Lung (tissue), 12 donors: ENCODE measurements around the gene STX7. TPM values are rescaled to one million over a fixed set of nuclear protein-coding genes. Genes with fewer than 3 reads are reported as not detected.
A peak's percentile ranks its signal among the peaks of the same experiment; 100 is the strongest.

Experiments
- ATAC-seq: fragments of 200-7000 bp; cut with Tn5 transposase; one replicate; pipeline ENCODE4 v1.9.1; 2020; ENCODE audit warnings: moderate number of reproducible peaks; ENCODE audit not compliant: insufficient read depth, low FRiP score
- DNase-seq, 3 donors: peaks; one replicate each; pipeline ENCODE4 v3.0.0-alpha.2; 2013 to 2017
- H3K27ac ChIP-seq, 2 donors: one replicate each; pipeline ENCODE4 v1.5.1; 2013; ENCODE audit warnings: mild to moderate bottlenecking in 2 of 2, moderate library complexity in 2 of 2, control low read depth in 1 of 2, inconsistent platforms in 1 of 2, low read depth in 1 of 2, low read length in 1 of 2
- H3K27me3 ChIP-seq, 3 donors: one replicate each; pipeline ENCODE4 v1.5.1; 2013; ENCODE audit warnings: low read length in 2 of 3; ENCODE audit not compliant: control insufficient read depth in 3 of 3, insufficient read depth in 3 of 3
- H3K36me3 ChIP-seq, 4 donors: one replicate each; pipeline ENCODE4 v1.5.1; 2013; ENCODE audit warnings: low read length in 4 of 4, mild to moderate bottlenecking in 1 of 4, moderate library complexity in 1 of 4; ENCODE audit not compliant: control insufficient read depth in 4 of 4, insufficient read depth in 4 of 4
- H3K4me1 ChIP-seq, 5 donors: one replicate each; pipeline ENCODE4 v1.5.1; 2013; ENCODE audit warnings: low read length in 5 of 5, mild to moderate bottlenecking in 2 of 5, moderate library complexity in 1 of 5; ENCODE audit not compliant: control insufficient read depth in 5 of 5, insufficient read depth in 5 of 5
- H3K4me3 ChIP-seq: one replicate; pipeline ENCODE4 v1.5.1; 2013; ENCODE audit warnings: mild to moderate bottlenecking, control low read depth, moderate library complexity
- H3K9ac ChIP-seq, 2 donors: one replicate each; pipeline ENCODE4 v1.5.1; 2013; ENCODE audit warnings: low read length in 2 of 2, control low read depth in 1 of 2; ENCODE audit not compliant: insufficient read depth in 1 of 2
- H3K9me3 ChIP-seq, 4 donors: one replicate each; pipeline ENCODE4 v1.5.1; 2013; ENCODE audit warnings: low read length in 3 of 4, mild to moderate bottlenecking in 1 of 4, moderate library complexity in 1 of 4; ENCODE audit not compliant: control insufficient read depth in 4 of 4, insufficient read depth in 3 of 4
- CTCF ChIP-seq: IDR thresholded peaks from 2 replicates; pipeline ENCODE4 v1.5.1; 2012; ENCODE audit warnings: mild to moderate bottlenecking; ENCODE audit errors: control extremely low read depth, extremely low read depth
- WGBS, 2 donors: extraction: QIAGEN DNeasy Blood & Tissue Kit; methylation state at CpG; one replicate each; pipeline ENCODE4 v1.1.7; 2013; 5-methylcytosine and 5-hydroxymethylcytosine counted together
- polyA plus RNA-seq, 2 donors: library from polyadenylated mRNA; stranded (reverse); fragments of 200-250 nt; gene quantifications; one replicate each; pipeline ENCODE4 v1.2.1, GENCODE V29; 2013
- total RNA-seq, 2 donors: library from RNA; depleted of rRNA in 1 of 2; stranded (reverse); fragments of >200 nt in 1 of 2; gene quantifications; one replicate each; pipeline ENCODE4 v1.2.1, GENCODE V29; 2014 to 2021
- donor health status: control.
- donor health status: control.
- donor health status: Bipolar disorder and iron deficiency.
- donor health status: healthy.
- donor health status: DM: yes; HTN: yes; CAD: no.

STX7 gene
- total and polyA plus RNA-seq, 4 donors: 14.8 to 84.8 (median 50.2) TPM

- no peaks in the 10 kb centered on the region for H3K9me3 ChIP-seq
- peak; percentile 54 to 88 (median 87) for DNase-seq
- H3K27ac ChIP-seq: no peak overlapping the region
- H3K36me3 ChIP-seq: peaks cover 0 to 2% (median 0%) of the 10 kb centered on the region in 4 donors
- 37 to 49% methylated on average over 9 of the region's 9 CpGs for WGBS, 2 donors
- ATAC-seq: peak; percentile 75
- no peak overlapping the region for H3K4me3 ChIP-seq
- H3K4me1 ChIP-seq: peaks cover 0 to 18% (median 3%) of the 10 kb centered on the region in 5 donors
- H3K27me3 ChIP-seq: no peaks in the 10 kb centered on the region
- peak; percentile 43 for TF ChIP-seq CTCF
- H3K9ac ChIP-seq: no peak overlapping the region
These were observed 28.9 kb downstream of the STX7 start for GRCh38 chr6:132483779-132484679.

- WGBS, 2 donors: 64 to 72% methylated on average over 2 of the region's 2 CpGs
- Histone ChIP-seq H3K9ac (no peak overlapping the region), H3K27ac (no peak overlapping the region), H3K36me3 (peaks cover 0 to 2% (median 0%) of the 10 kb centered on the region in 4 donors), H3K9me3 (no peaks in the 10 kb centered on the region), H3K27me3 (no peaks in the 10 kb centered on the region), H3K4me3 (no peak overlapping the region), H3K4me1 (peaks cover 0 to 18% (median 6%) of the 10 kb centered on the region in 5 donors)
- peak in 2 of 3 donors; percentile 67 to 83 for DNase-seq
- no peak for ATAC-seq
- no peak for TF ChIP-seq CTCF
These were observed 30.3 kb downstream of the STX7 start for GRCh38 chr6:132482581-132482980.

- no peaks in the 10 kb centered on the region for H3K27me3 ChIP-seq
- H3K36me3 ChIP-seq: peaks cover 0 to 2% (median 0%) of the 10 kb centered on the region in 4 donors
- no peak for TF ChIP-seq CTCF
- no peak for ATAC-seq
- no peak overlapping the region for H3K27ac ChIP-seq
- no peak overlapping the region for H3K9ac ChIP-seq
- H3K4me3 ChIP-seq: no peak overlapping the region
- H3K9me3 ChIP-seq: no peaks in the 10 kb centered on the region
- H3K4me1 ChIP-seq: peaks cover 0 to 18% (median 6%) of the 10 kb centered on the region in 5 donors
- no peak for DNase-seq
These were observed 31.7 kb downstream of the STX7 start for GRCh38 chr6:132481189-132481588.
